ENCODE measurements around the gene CCIN. TPM values are rescaled to one million over a fixed set of nuclear protein-coding genes. Genes with fewer than 3 reads are reported as not detected.
A peak's percentile ranks its signal among the peaks of the same experiment; 100 is the strongest.

Gene CCIN
- total and polyA plus RNA-seq, 2 of the 13 experiments (the other 11 are each of a cell fraction or from before 2014, with no cell fraction given) = not detected

- TF ChIP-seq ZNF577 (CRISPR knock-in tag; IDR thresholded peaks at IDR 0.05; ENCODE audit: borderline replicate concordance, low read depth) (no peak), ZNF382 (CRISPR knock-in tag; IDR thresholded peaks at IDR 0.05; ENCODE audit: borderline replicate concordance) (no peak), MED8 (CRISPR knock-in tag; IDR thresholded peaks at IDR 0.05; ENCODE audit: insufficient replicate concordance) (peak; percentile 61), TBX3 (IDR thresholded peaks at IDR 0.05; ENCODE audit: borderline replicate concordance) (no peak), SRSF1 (optimal IDR thresholded peaks at IDR 0.05; ENCODE audit: low read depth, low read length) (peak; percentile 48), HMGXB4 (CRISPR knock-in tag; IDR thresholded peaks at IDR 0.05; ENCODE audit: borderline replicate concordance in 1 of 2, low read depth in 1 of 2) (peak; percentile 83 to 87), FOXJ3 (CRISPR knock-in tag; IDR thresholded peaks at IDR 0.05; ENCODE audit: borderline replicate concordance) (peak; percentile 59; the same call in 1 of the 2 replicates), TMF1 (CRISPR knock-in tag; IDR thresholded peaks at IDR 0.05; ENCODE audit: low read depth) (0 out of 2 replicates have a peak, but pooled peaks have one; percentile 38), MZF1 (CRISPR knock-in tag; IDR thresholded peaks at IDR 0.05; ENCODE audit: borderline replicate concordance) (no peak), ZNF18 (CRISPR knock-in tag; IDR thresholded peaks at IDR 0.05; ENCODE audit: insufficient replicate concordance) (no peak), ZNF256 (CRISPR knock-in tag; conservative IDR thresholded peaks at IDR 0.05) (peak; percentile 85), THAP11 (CRISPR knock-in tag; IDR thresholded peaks at IDR 0.05) (peak; percentile 81), HIC2 (CRISPR knock-in tag; IDR thresholded peaks at IDR 0.05; ENCODE audit: low read depth) (peak; percentile 64; the same call in 1 of the 2 replicates), NFAT5 (CRISPR knock-in tag; IDR thresholded peaks at IDR 0.05) (no peak), ISX (CRISPR knock-in tag; conservative IDR thresholded peaks at IDR 0.05) (peak; percentile 67; the same call in 1 of the 2 replicates), HDAC1 (CRISPR knock-in tag; IDR thresholded peaks at IDR 0.05) (peak; percentile 93)
Measured at GRCh38 chr9:36190388-36191289, 21.5 kb downstream of the CCIN start, which contains the start of gene CLTA (continued).

All from HepG2 (cell line).